Mucosa of stomach (tissue), 1 donor: ENCODE results near the gene OR10H4.
"Not testable (repeated sequence)": the region's sequence is repeated elsewhere in the genome, so short reads cannot be mapped to it uniquely, and the experiment has no call there.

Experiments
- H3K27me3 ChIP-seq: one replicate; pipeline ENCODE4 v1.7.0; 2013; ENCODE audit warnings: mild to moderate bottlenecking, low read length; ENCODE audit not compliant: control insufficient read depth, insufficient read depth
- H3K36me3 ChIP-seq: one replicate; pipeline ENCODE4 v1.7.0; 2013; ENCODE audit warnings: low read length; ENCODE audit not compliant: control insufficient read depth, insufficient read depth
- H3K4me1 ChIP-seq: one replicate; pipeline ENCODE4 v1.7.0; 2013; ENCODE audit warnings: mild to moderate bottlenecking, low read length; ENCODE audit not compliant: control insufficient read depth, insufficient read depth
- H3K4me3 ChIP-seq: one replicate; pipeline ENCODE4 v1.7.0; 2013; ENCODE audit warnings: low read length
- H3K9ac ChIP-seq: one replicate; pipeline ENCODE4 v1.7.0; 2013; ENCODE audit warnings: mild to moderate bottlenecking, low read length, moderate library complexity
- H3K9me3 ChIP-seq: one replicate; pipeline ENCODE4 v1.7.0; 2013; ENCODE audit warnings: mild to moderate bottlenecking, low read length, moderate library complexity; ENCODE audit not compliant: control insufficient read depth
- donor health status: Pancreatic carcinoma.

The OR10H4 gene

GRCh38 chr19:15948223-15949058 lies at the start of gene OR10H4:
OR10H4 (plus strand) TSS chr19:15949008; CDS start chr19:15949008, 0 bp downstream.
- Histone ChIP-seq H3K9ac (no peak within 1 kb of the TSS), H3K4me3 (no peak within 1 kb of the TSS), H3K4me1 (no peaks in the 10 kb centered on the region), H3K27me3 (no peaks in the 10 kb centered on the region), H3K36me3 (no peaks in the 10 kb centered on the region), H3K9me3 (no peaks in the 10 kb centered on the region)

GRCh38 chr19:15899561-15899960 lies 49.2 kb upstream of the OR10H4 start:
- not testable (repeated sequence) for H3K9me3 ChIP-seq, H3K4me3 ChIP-seq, H3K36me3 ChIP-seq, H3K9ac ChIP-seq, H3K27me3 ChIP-seq, H3K4me1 ChIP-seq

- H3K9me3 ChIP-seq, H3K27me3 ChIP-seq, H3K4me3 ChIP-seq, H3K4me1 ChIP-seq, H3K9ac ChIP-seq, H3K36me3 ChIP-seq: not testable (repeated sequence)
Measured at GRCh38 chr19:15900032-15900431, 48.8 kb upstream of the OR10H4 start.

- Histone ChIP-seq H3K4me3 (no peak overlapping the region), H3K36me3 (no peaks in the 10 kb centered on the region), H3K27me3 (no peaks in the 10 kb centered on the region), H3K4me1 (no peaks in the 10 kb centered on the region), H3K9ac (no peak overlapping the region), H3K9me3 (no peaks in the 10 kb centered on the region)
Measured at GRCh38 chr19:15900504-15900903, 48.3 kb upstream of the OR10H4 start.

GRCh38 chr19:15902254-15902653 lies 46.6 kb upstream of the OR10H4 start:
- H3K27me3 ChIP-seq, result no peaks in the 10 kb centered on the region
- H3K4me3 ChIP-seq, result no peak overlapping the region
- no peaks in the 10 kb centered on the region for H3K4me1 ChIP-seq
- no peak overlapping the region for H3K9ac ChIP-seq
- no peaks in the 10 kb centered on the region for H3K36me3 ChIP-seq
- no peaks in the 10 kb centered on the region for H3K9me3 ChIP-seq

GRCh38 chr19:15902898-15903297 lies 45.9 kb upstream of the OR10H4 start:
- H3K36me3 ChIP-seq, H3K9me3 ChIP-seq, H3K9ac ChIP-seq, H3K4me1 ChIP-seq, H3K27me3 ChIP-seq, H3K4me3 ChIP-seq: not testable (repeated sequence)

GRCh38 chr19:15905026-15905425 lies 43.8 kb upstream of the OR10H4 start:
- Histone ChIP-seq H3K36me3 (no peaks in the 10 kb centered on the region), H3K9me3 (no peaks in the 10 kb centered on the region), H3K4me3 (no peak overlapping the region), H3K9ac (no peak overlapping the region), H3K4me1 (no peaks in the 10 kb centered on the region), H3K27me3 (no peaks in the 10 kb centered on the region)

- H3K9me3 ChIP-seq, result no peaks in the 10 kb centered on the region
- H3K36me3 ChIP-seq, result no peaks in the 10 kb centered on the region
- H3K4me1 ChIP-seq, result no peaks in the 10 kb centered on the region
- H3K9ac ChIP-seq, result no peak overlapping the region
- H3K4me3 ChIP-seq, result no peak overlapping the region
- H3K27me3 ChIP-seq, result peaks cover 3% of the 10 kb centered on the region
Measured at GRCh38 chr19:15911599-15912235, 37.1 kb upstream of the OR10H4 start.

GRCh38 chr19:15913384-15913783 lies 35.4 kb upstream of the OR10H4 start:
- H3K36me3 ChIP-seq, result no peaks in the 10 kb centered on the region
- H3K9me3 ChIP-seq, result no peaks in the 10 kb centered on the region
- H3K4me3 ChIP-seq, result no peak overlapping the region
- H3K9ac ChIP-seq, result no peak overlapping the region
- H3K4me1 ChIP-seq, result no peaks in the 10 kb centered on the region
- H3K27me3 ChIP-seq, result peaks cover 3% of the 10 kb centered on the region

- peaks cover 3% of the 10 kb centered on the region for H3K27me3 ChIP-seq
- no peak overlapping the region for H3K4me3 ChIP-seq
- no peaks in the 10 kb centered on the region for H3K36me3 ChIP-seq
- H3K4me1 ChIP-seq, result no peaks in the 10 kb centered on the region
- H3K9ac ChIP-seq, result no peak overlapping the region
- H3K9me3 ChIP-seq, result no peaks in the 10 kb centered on the region
Measured at GRCh38 chr19:15913830-15914229, 35.0 kb upstream of the OR10H4 start.

GRCh38 chr19:15915109-15915508 lies 33.7 kb upstream of the OR10H4 start:
- Histone ChIP-seq H3K36me3 (no peaks in the 10 kb centered on the region), H3K27me3 (peaks cover 3% of the 10 kb centered on the region), H3K9ac (no peak overlapping the region), H3K4me1 (no peaks in the 10 kb centered on the region), H3K4me3 (no peak overlapping the region), H3K9me3 (no peaks in the 10 kb centered on the region)

- Histone ChIP-seq H3K27me3 (no peaks in the 10 kb centered on the region), H3K4me3 (no peak overlapping the region), H3K36me3 (no peaks in the 10 kb centered on the region), H3K4me1 (no peaks in the 10 kb centered on the region), H3K9ac (no peak overlapping the region), H3K9me3 (no peaks in the 10 kb centered on the region)
Measured at GRCh38 chr19:15919243-15919642, 29.6 kb upstream of the OR10H4 start.
